GM19043 (cell line): ENCODE results near the gene FHL1.
A peak's percentile ranks its signal among the peaks of the same experiment; 100 is the strongest.
"Not testable (repeated sequence)": the region's sequence is repeated elsewhere in the genome, so short reads cannot be mapped to it uniquely, and the experiment has no call there.

ENCODE experiments used
- ATAC-seq: cut with Tn5 transposase; IDR thresholded peaks from one replicate; pipeline ENCODE4 v1.9.1; 2021; ENCODE audit warnings: low read depth; ENCODE audit not compliant: unreplicated experiment

Gene FHL1

GRCh38 chrX:136206916-136207315, 59.6 kb downstream of the FHL1 start:
- no peak for ATAC-seq

GRCh38 chrX:136207546-136207945, 60.2 kb downstream of the FHL1 start:
- no peak for ATAC-seq

- ATAC-seq = no peak
These were observed 61.8 kb downstream of the FHL1 start for GRCh38 chrX:136209016-136209738.

- no peak for ATAC-seq
These were observed 62.4 kb downstream of the FHL1 start for GRCh38 chrX:136209751-136210150.

- peak; percentile 56 for ATAC-seq
These were observed 62.9 kb downstream of the FHL1 start for GRCh38 chrX:136210243-136210642.

GRCh38 chrX:136210806-136211205, 63.5 kb downstream of the FHL1 start:
- ATAC-seq = no peak

- no peak for ATAC-seq
These were observed 64.6 kb downstream of the FHL1 start for GRCh38 chrX:136211766-136212556.

GRCh38 chrX:136212557-136213111, 65.3 kb downstream of the FHL1 start:
- ATAC-seq = no peak

- no peak for ATAC-seq
These were observed 67.2 kb downstream of the FHL1 start for GRCh38 chrX:136214551-136214950.

- ATAC-seq = no peak
These were observed 68.2 kb downstream of the FHL1 start for GRCh38 chrX:136215559-136215958.

GRCh38 chrX:136219893-136220292, 72.6 kb downstream of the FHL1 start:
- ATAC-seq = no peak

- no peak for ATAC-seq
These were observed 73.2 kb downstream of the FHL1 start for GRCh38 chrX:136220540-136220939.

GRCh38 chrX:136220951-136221350, 73.6 kb downstream of the FHL1 start:
- no peak for ATAC-seq

GRCh38 chrX:136221851-136222513, 74.6 kb downstream of the FHL1 start:
- no peak for ATAC-seq

GRCh38 chrX:136227074-136227473, 79.7 kb downstream of the FHL1 start:
- ATAC-seq = no peak

GRCh38 chrX:136227948-136228838, 80.9 kb downstream of the FHL1 start:
- no peak for ATAC-seq

- ATAC-seq = no peak
These were observed 81.5 kb downstream of the FHL1 start for GRCh38 chrX:136228839-136229207.

- ATAC-seq = no peak
These were observed 89.7 kb downstream of the FHL1 start for GRCh38 chrX:136237074-136237473.

GRCh38 chrX:136237849-136238248, 90.5 kb downstream of the FHL1 start:
- not testable (repeated sequence) for ATAC-seq

GRCh38 chrX:136246201-136246600, 98.9 kb downstream of the FHL1 start:
- no peak for ATAC-seq
